NCI-H1694 treated with DMSO at 0.1 percent for 48 hours (cell line): ENCODE results near the gene KIAA1671.
"Not testable (repeated sequence)": the region's sequence is repeated elsewhere in the genome, so short reads cannot be mapped to it uniquely, and the experiment has no call there.

ENCODE experiments used
- DNase-seq: peaks from one replicate; lab custom pipeline; 2025; lab: John Stamatoyannopoulos, UW

The KIAA1671 gene

GRCh38 chr22:25172153-25172552 is 219.6 kb downstream of the KIAA1671 start:
- DNase-seq: no peak

- DNase-seq: no peak
Observed at GRCh38 chr22:25174156-25174887, 221.8 kb downstream of the KIAA1671 start.

- no peak for DNase-seq
Observed at GRCh38 chr22:25174888-25175411, 222.4 kb downstream of the KIAA1671 start.

DNA sequence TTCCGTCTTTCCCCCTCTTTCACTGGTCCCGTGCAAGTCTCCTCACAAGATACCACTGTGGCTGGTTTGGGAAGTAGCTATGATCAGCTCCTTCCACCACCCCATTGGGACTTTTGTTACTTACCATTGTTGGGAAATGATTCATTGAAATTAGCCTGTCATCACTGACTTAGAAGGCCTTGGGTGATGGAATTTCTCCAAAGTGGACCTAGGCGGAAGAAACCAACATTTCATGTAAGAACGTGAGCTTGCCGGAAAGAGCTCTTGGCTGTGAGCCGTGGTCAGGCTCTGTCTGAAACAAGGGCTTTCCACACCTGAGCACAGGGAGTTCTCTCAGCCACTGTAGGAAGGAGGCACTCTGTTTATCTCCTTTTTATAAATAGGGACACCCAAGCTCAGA is 223.7 kb downstream of the KIAA1671 start:
- no peak for DNase-seq

DNA sequence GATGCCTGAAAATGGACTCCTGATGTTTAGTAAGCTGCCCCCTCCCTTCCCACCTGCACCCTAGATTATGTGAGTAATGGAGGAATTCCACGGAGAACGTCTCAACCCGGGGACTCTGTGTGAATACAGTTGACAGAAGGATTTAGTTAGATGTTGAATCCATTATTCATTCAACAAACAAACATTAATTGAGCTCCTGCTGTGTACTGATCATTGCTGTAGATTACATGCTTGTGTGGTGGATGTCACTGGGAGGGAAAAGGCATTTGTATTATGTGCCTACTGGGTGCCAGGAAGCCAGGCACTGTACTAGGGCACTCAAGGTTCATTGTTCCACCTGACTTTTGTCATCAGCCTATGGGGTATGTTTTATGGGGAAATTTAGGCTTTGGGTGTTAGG is 224.3 kb downstream of the KIAA1671 start:
- DNase-seq: no peak

GRCh38 chr22:25177226-25177625 is 224.7 kb downstream of the KIAA1671 start:
- no peak for DNase-seq

DNA sequence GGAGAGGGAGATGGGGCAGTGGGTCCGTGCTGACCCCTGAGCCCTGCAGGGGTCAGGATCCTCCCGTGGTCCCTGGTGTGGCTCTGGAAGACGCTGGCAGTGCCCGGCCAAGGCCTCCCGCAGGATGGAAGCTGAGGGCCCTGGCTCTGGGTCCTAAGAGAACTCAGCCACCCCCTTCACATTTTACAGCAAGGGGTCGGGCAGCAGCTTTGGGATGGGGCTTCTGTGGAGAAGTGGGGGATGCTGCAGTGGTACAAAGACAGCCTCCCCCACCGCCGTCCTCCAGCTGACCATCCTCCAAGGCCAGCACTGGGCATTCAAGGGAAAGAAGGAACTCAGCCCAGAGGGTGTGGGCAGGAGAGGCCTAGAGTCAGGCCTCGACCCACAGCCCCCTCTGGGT is 225.4 kb downstream of the KIAA1671 start:
- no peak for DNase-seq

DNA sequence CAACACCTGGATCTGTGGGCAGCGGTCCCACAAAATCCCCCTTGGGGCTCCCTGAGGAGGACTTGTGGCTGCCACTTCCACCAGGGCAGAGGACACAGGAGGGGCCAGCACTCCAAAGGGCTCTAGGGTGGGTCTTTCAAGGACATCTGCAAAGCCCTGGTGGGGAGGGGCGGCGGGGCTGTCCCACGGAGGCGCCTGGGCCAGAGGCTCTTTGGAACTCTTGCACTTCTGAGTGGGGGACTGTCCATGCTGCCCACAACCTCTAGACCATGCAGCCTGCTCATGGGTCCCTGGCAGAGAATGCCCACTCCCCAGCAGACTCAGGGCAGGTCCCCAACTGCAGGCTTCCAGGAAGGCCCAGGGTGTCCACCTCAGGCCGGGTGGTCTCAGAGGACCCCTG is 225.8 kb downstream of the KIAA1671 start:
- DNase-seq: not testable (repeated sequence)

- DNase-seq: not testable (repeated sequence)
Observed at GRCh38 chr22:25178869-25179631, 226.5 kb downstream of the KIAA1671 start.

GRCh38 chr22:25182131-25183110 is 229.9 kb downstream of the KIAA1671 start:
- no peak for DNase-seq

GRCh38 chr22:25183949-25184619 is 231.6 kb downstream of the KIAA1671 start:
- no peak for DNase-seq

DNA sequence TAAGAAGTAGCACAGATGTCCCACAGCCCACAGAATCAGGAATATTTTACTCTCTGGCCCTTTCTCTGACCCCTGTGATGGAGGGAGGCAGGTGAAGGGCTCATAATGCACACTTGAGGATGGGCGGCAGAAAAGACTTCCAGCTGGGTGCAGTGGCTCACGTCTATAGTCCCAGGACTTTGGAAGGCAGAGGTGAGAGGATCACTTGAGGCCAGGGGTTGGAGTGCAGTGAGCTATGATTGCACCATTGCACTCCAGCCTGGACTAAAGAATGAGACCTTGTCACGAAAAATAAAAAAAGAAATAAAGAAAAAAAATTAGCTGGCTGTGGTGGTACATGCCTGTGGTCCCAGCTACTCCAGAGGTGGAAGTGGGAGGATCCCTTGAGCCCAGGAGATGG is 233.6 kb downstream of the KIAA1671 start:
- DNase-seq: no peak

DNA sequence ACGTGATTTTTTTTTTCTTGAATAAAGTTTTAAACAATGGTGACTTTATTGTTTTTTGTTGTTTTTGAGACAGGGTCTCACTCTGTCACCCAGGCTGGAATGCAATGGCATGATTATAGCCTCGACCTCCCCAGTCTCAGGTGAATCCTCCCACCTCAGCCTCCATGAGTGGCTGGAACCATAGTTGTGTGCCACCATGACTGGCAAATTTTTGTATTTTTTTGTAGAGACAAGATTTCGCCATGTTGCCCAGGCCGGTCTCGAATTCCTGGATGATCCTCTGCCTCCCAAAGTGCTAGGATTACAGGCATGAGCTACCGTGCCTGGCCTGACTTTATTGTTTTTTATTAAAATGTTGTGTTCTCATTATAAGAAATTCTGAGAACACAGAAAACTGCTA is 235.0 kb downstream of the KIAA1671 start:
- DNase-seq: no peak

- no peak for DNase-seq
Observed at GRCh38 chr22:25192406-25192805, 239.9 kb downstream of the KIAA1671 start.

- no peak for DNase-seq
Observed at GRCh38 chr22:25193130-25193529, 240.6 kb downstream of the KIAA1671 start.

- no peak for DNase-seq
Observed at GRCh38 chr22:25193548-25193947, 241.0 kb downstream of the KIAA1671 start.

DNA sequence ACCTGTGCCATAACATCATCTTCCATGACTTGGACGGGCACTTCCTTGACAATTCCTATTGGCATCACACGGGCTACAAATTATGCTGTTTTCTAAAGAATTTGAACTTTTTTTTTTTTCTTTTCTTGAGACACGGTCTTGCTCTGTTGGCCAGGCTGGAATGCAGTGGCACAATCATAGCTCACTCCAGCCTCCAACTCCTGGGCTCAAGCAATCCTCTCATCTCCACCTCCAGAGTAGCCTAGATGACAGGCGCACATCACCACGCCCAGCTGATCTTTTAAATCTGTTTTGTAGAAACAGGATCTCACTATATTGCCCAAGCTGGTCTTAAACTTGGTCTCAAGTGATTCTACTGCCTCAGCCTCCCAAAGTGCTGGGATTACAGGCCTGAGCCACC is 243.8 kb downstream of the KIAA1671 start:
- no peak for DNase-seq

- no peak for DNase-seq
Observed at GRCh38 chr22:25197340-25197739, 244.8 kb downstream of the KIAA1671 start.

- DNase-seq: no peak
Observed at GRCh38 chr22:25199731-25200520, 247.4 kb downstream of the KIAA1671 start, which contains the start of gene CRYBB3. TSS of gene CRYBB3 (plus strand) at chr22:25199858. CDS start at chr22:25201397, 1,539 bp downstream.

GRCh38 chr22:25200967-25201366 is 248.5 kb downstream of the KIAA1671 start:
- DNase-seq: no peak
